NCI-H2196 treated with DMSO at 0.1 percent for 48 hours (cell line): ENCODE data around the gene NID2.

Source experiments
- DNase-seq: peaks from one replicate; lab custom pipeline; 2025; ENCODE audit not compliant: unreplicated experiment; lab: John Stamatoyannopoulos, UW

The NID2 gene

GRCh38 chr14:52055167-52055566 lies 13.7 kb downstream of the NID2 start:
- no peak for DNase-seq

GRCh38 chr14:52054678-52055077 lies 14.2 kb downstream of the NID2 start:
- DNase-seq = no peak

GRCh38 chr14:52053044-52053443 lies 15.8 kb downstream of the NID2 start:
- no peak for DNase-seq

- no peak for DNase-seq
These were observed 16.4 kb downstream of the NID2 start for GRCh38 chr14:52052288-52052943.

GRCh38 chr14:52051871-52052270 lies 17.0 kb downstream of the NID2 start:
- no peak for DNase-seq

- no peak for DNase-seq
These were observed 17.6 kb downstream of the NID2 start for GRCh38 chr14:52051251-52051650.

- DNase-seq = no peak
These were observed 18.9 kb downstream of the NID2 start for GRCh38 chr14:52049721-52050588.

- no peak for DNase-seq
These were observed 19.6 kb downstream of the NID2 start for GRCh38 chr14:52049271-52049670.

- no peak for DNase-seq
These were observed 20.1 kb downstream of the NID2 start for GRCh38 chr14:52048641-52049204.

GRCh38 chr14:52048116-52048515 lies 20.7 kb downstream of the NID2 start:
- no peak for DNase-seq

- DNase-seq = no peak
These were observed 22.4 kb downstream of the NID2 start for GRCh38 chr14:52046376-52046917.

GRCh38 chr14:52044791-52045522 lies 23.9 kb downstream of the NID2 start:
- DNase-seq = no peak

- DNase-seq = no peak
These were observed 25.2 kb downstream of the NID2 start for GRCh38 chr14:52043690-52044089.

GRCh38 chr14:52042371-52043289 lies 26.2 kb downstream of the NID2 start:
- DNase-seq = no peak

GRCh38 chr14:52040598-52040997 lies 28.3 kb downstream of the NID2 start:
- no peak for DNase-seq

GRCh38 chr14:52039124-52039815 lies 29.6 kb downstream of the NID2 start:
- no peak for DNase-seq

- no peak for DNase-seq
These were observed 35.7 kb downstream of the NID2 start for GRCh38 chr14:52033101-52033642.

- no peak for DNase-seq
These were observed 36.6 kb downstream of the NID2 start for GRCh38 chr14:52032204-52032801.

- DNase-seq = no peak
These were observed 37.1 kb downstream of the NID2 start for GRCh38 chr14:52031781-52032180.
